PFSK-1 (cell line): ENCODE results near the gene LYPD5.

ENCODE experiments used
- FOXP2 ChIP-seq: optimal IDR thresholded peaks from 2 replicates; pipeline ENCODE3; 2011; ENCODE audit warnings: borderline replicate concordance, control low read depth, inconsistent platforms; ENCODE audit not compliant: insufficient read depth; ENCODE audit errors: extremely low read length, extremely low read depth
- POLR2AphosphoS5 ChIP-seq: IDR thresholded peaks from 2 replicates; pipeline ENCODE4 v1.6.1; 2012; ENCODE audit warnings: low read depth, mild to moderate bottlenecking, control low read depth, low read length, moderate library complexity
- REST ChIP-seq, 2 experiments: IDR thresholded peaks; 2 replicates each; pipeline versions ENCODE4 v1.6.1 to v1.8.0; 2011 to 2012; ENCODE audit warnings: low read depth in 2 of 2, low read length in 2 of 2, control low read depth in 1 of 2, inconsistent platforms in 1 of 2, mild to moderate bottlenecking in 1 of 2, moderate library complexity in 1 of 2; ENCODE audit not compliant: insufficient read depth in 1 of 2
- SIN3A ChIP-seq: IDR thresholded peaks from 2 replicates; pipeline ENCODE4 v1.6.1; 2012; ENCODE audit warnings: mild to moderate bottlenecking, low read length, moderate library complexity, borderline replicate concordance; ENCODE audit not compliant: insufficient read depth
- TAF1 ChIP-seq: IDR thresholded peaks from 2 replicates; pipeline ENCODE4 v1.6.1; 2012; ENCODE audit warnings: low read length, control low read depth, borderline replicate concordance; ENCODE audit not compliant: insufficient read depth

LYPD5 gene

GRCh38 chr19:43811837-43812236, 9.6 kb upstream of the LYPD5 start:
- TF ChIP-seq POLR2AphosphoS5 (no peak), FOXP2 (no peak), SIN3A (no peak), TAF1 (no peak), REST (IDR thresholded peaks at IDR 0.05; ENCODE audit: insufficient read depth in 1 of 2, low read depth in 2 of 2, low read length in 2 of 2) (no peak)

- no peak for TF ChIP-seq TAF1
- no peak for TF ChIP-seq POLR2AphosphoS5
- TF ChIP-seq SIN3A = no peak
- no peak for TF ChIP-seq FOXP2
- TF ChIP-seq REST (IDR thresholded peaks at IDR 0.05; ENCODE audit: insufficient read depth in 1 of 2, low read depth in 2 of 2, low read length in 2 of 2) = no peak
These were observed 7.8 kb upstream of the LYPD5 start for GRCh38 chr19:43809762-43810696.

- no peak for TF ChIP-seq POLR2AphosphoS5
- TF ChIP-seq SIN3A = no peak
- no peak for TF ChIP-seq FOXP2
- TF ChIP-seq TAF1 = no peak
- no peak for TF ChIP-seq REST (IDR thresholded peaks at IDR 0.05; ENCODE audit: insufficient read depth in 1 of 2, low read depth in 2 of 2, low read length in 2 of 2)
These were observed 5.4 kb upstream of the LYPD5 start for GRCh38 chr19:43807651-43808050.

GRCh38 chr19:43806848-43807247, 4.6 kb upstream of the LYPD5 start:
- TF ChIP-seq SIN3A (no peak), POLR2AphosphoS5 (no peak), FOXP2 (no peak), REST (IDR thresholded peaks at IDR 0.05; ENCODE audit: insufficient read depth in 1 of 2, low read depth in 2 of 2, low read length in 2 of 2) (no peak), TAF1 (no peak)
